GM13976 (cell line): ENCODE measurements around the gene TSPAN4.

ENCODE experiments used
- DNase-seq: peaks from one replicate; pipeline ENCODE4 v3.0.0; 2012; ENCODE audit warnings: low spot score
- CTCF ChIP-seq: IDR thresholded peaks from 2 replicates; pipeline ENCODE4 v1.5.1; 2012; ENCODE audit warnings: borderline replicate concordance, mild to moderate bottlenecking; ENCODE audit not compliant: insufficient read depth; ENCODE audit errors: extremely low read depth, missing control alignments, control extremely low read depth
- in situ Hi-C: fragments of 300-500 bp; cut with MboI; formaldehyde crosslinking; loops from one replicate; pipeline ENCODE4 v1.12.0; 2022; ENCODE audit warnings: low sequenced_read_pairs, mixed read lengths, inconsistent platforms; ENCODE audit not compliant: unreplicated experiment

The TSPAN4 gene

GRCh38 chr11:848380-848931 is 5.8 kb downstream of the TSPAN4 start:
- DNase-seq = peak; percentile 88
- in situ Hi-C loops = loop anchor here (10.0 kb wide), 1 partner anchor 206 kb away; no protein-coding TSS in a partner anchor
- peak; percentile 89 for TF ChIP-seq CTCF

- peak; percentile 80 for DNase-seq
- no peak for TF ChIP-seq CTCF
- in situ Hi-C loops = loop anchor here (10.0 kb wide), 1 partner anchor 206 kb away; no protein-coding TSS in a partner anchor
Measured at GRCh38 chr11:849104-849824, 6.6 kb downstream of the TSPAN4 start.

GRCh38 chr11:849951-850774 is 7.5 kb downstream of the TSPAN4 start:
- TF ChIP-seq CTCF = no peak
- in situ Hi-C loops = loop anchor here (10.0 kb wide), 1 partner anchor 205 kb away; no protein-coding TSS in a partner anchor
- DNase-seq = no peak

- TF ChIP-seq CTCF = no peak
- DNase-seq = peak; percentile 67
- in situ Hi-C loops = no loop called here
Measured at GRCh38 chr11:850775-851763, 8.4 kb downstream of the TSPAN4 start.

GRCh38 chr11:852762-853161 is 10.1 kb downstream of the TSPAN4 start:
- no peak for TF ChIP-seq CTCF
- no peak for DNase-seq
- in situ Hi-C loops = no loop called here

- in situ Hi-C loops = no loop called here
- no peak for DNase-seq
- no peak for TF ChIP-seq CTCF
Measured at GRCh38 chr11:853682-854448, 11.2 kb downstream of the TSPAN4 start.
